Osteocyte (in vitro differentiated cells): Measurements from ENCODE around the gene SOX1. TPM values are rescaled to one million over a fixed set of nuclear protein-coding genes. Genes with fewer than 3 reads are reported as not detected.
A peak's percentile ranks its signal among the peaks of the same experiment; 100 is the strongest.

ENCODE experiments used
- DNase-seq: peaks from one replicate; pipeline ENCODE4 v3.0.0; 2021; ENCODE audit warnings: mixed read lengths; ENCODE audit not compliant: unreplicated experiment; ENCODE audit errors: extremely low spot score
- H3K27ac Mint-ChIP-seq: one replicate; pipeline ENCODE4 v1.8.0; 2021; ENCODE audit warnings: mild to moderate bottlenecking, mixed read lengths; ENCODE audit not compliant: unreplicated experiment
- H3K27me3 Mint-ChIP-seq: one replicate; pipeline ENCODE4 v1.8.0; 2021; ENCODE audit warnings: mixed read lengths; ENCODE audit not compliant: unreplicated experiment
- H3K36me3 Mint-ChIP-seq: one replicate; pipeline ENCODE4 v1.8.0; 2021; ENCODE audit warnings: mixed read lengths; ENCODE audit not compliant: unreplicated experiment
- H3K4me1 Mint-ChIP-seq: one replicate; pipeline ENCODE4 v1.8.0; 2021; ENCODE audit warnings: mixed read lengths; ENCODE audit not compliant: unreplicated experiment
- H3K4me3 Mint-ChIP-seq: one replicate; pipeline ENCODE4 v1.8.0; 2021; ENCODE audit warnings: mild to moderate bottlenecking, moderate library complexity, mixed read lengths; ENCODE audit not compliant: unreplicated experiment
- H3K9me3 Mint-ChIP-seq: one replicate; pipeline ENCODE4 v1.8.0; 2021; ENCODE audit warnings: mixed read lengths; ENCODE audit not compliant: unreplicated experiment
- CTCF ChIP-seq: fragments of 200-600 bp; sonication (generic); IDR thresholded peaks from 2 replicates; pipeline ENCODE4 v1.5.0; 2021; ENCODE audit warnings: antibody characterized with exemption, mild to moderate bottlenecking, moderate library complexity
- long read RNA-seq: library from polyadenylated mRNA; unstranded; transcript quantifications from one replicate; pipeline ENCODE4 v2.0.0, GENCODE V29; 2021
- total RNA-seq: library from RNA; stranded (reverse); gene quantifications from 2 replicates; pipeline ENCODE4 v1.2.1, GENCODE V29; 2021

Gene SOX1
- total RNA-seq = not detected in 2 replicates
- long read RNA-seq = 0 reads

- H3K4me3 Mint-ChIP-seq = peak within 1 kb of the TSS; percentile 68
- no peaks in the 10 kb centered on the region for H3K9me3 Mint-ChIP-seq
- peaks cover 20% of the 10 kb centered on the region for H3K4me1 Mint-ChIP-seq
- no peak for TF ChIP-seq CTCF
- DNase-seq = no peak
- no peak within 1 kb of the TSS for H3K27ac Mint-ChIP-seq
- peaks cover 70% of the 10 kb centered on the region for H3K27me3 Mint-ChIP-seq
- peaks cover 4% of the 10 kb centered on the region for H3K36me3 Mint-ChIP-seq
These were observed at the start of gene SOX1 for GRCh38 chr13:112067116-112067741. Gene SOX1, plus strand, starts transcription at chr13:112067149. Its CDS starts 510 bp downstream, at chr13:112067659.

DNA sequence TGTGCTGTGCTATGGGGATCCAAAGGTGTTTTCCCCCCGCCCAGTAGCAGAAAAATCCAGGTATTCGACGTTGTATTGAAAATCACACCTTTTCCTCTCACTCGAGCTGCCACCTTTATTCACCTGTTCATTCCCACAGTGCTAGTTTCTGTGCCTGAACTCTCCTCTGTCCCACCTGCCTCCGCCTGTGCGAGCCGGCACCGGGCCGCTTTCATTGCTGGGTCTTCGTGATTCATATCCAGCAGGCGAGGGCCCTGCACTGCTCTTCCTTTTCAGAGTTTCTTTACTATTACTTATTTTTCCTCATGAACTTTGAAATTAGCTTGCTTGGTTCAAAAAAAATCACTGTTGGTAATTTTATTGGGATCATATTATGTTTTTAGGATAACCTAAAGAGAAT, 42.4 kb upstream of the SOX1 start:
- no peak for TF ChIP-seq CTCF
- H3K27ac Mint-ChIP-seq = no peak overlapping the region
- no peak for DNase-seq
- no peaks in the 10 kb centered on the region for H3K4me1 Mint-ChIP-seq
- no peaks in the 10 kb centered on the region for H3K27me3 Mint-ChIP-seq
- no peaks in the 10 kb centered on the region for H3K36me3 Mint-ChIP-seq
- no peak overlapping the region for H3K4me3 Mint-ChIP-seq
- peaks cover 26% of the 10 kb centered on the region for H3K9me3 Mint-ChIP-seq

DNA sequence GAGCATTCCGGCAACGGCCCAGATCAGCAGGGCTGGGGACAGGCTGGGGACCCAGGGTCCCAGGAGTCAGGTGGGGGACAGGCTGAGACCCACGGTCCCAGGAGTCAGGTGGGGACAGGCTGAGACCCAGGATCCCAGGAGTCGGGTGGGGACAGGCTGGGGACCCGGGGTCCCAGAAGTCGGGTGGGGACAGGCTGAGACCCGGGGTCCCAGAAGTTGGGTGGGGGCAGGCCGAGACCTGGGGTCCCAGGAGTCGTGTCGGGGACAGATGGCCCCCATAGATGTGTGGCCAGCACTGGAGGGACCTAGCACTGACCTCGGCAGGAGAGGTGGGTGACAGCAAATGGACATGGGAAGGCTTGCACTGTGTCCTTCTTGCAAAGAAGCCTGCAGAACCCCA, 39.7 kb upstream of the SOX1 start:
- H3K27me3 Mint-ChIP-seq = no peaks in the 10 kb centered on the region

GRCh38 chr13:112028481-112028880, 38.5 kb upstream of the SOX1 start:
- H3K27me3 Mint-ChIP-seq = no peaks in the 10 kb centered on the region
- TF ChIP-seq CTCF = no peak
- H3K36me3 Mint-ChIP-seq = no peaks in the 10 kb centered on the region
- no peaks in the 10 kb centered on the region for H3K4me1 Mint-ChIP-seq
- H3K4me3 Mint-ChIP-seq = no peak overlapping the region
- H3K9me3 Mint-ChIP-seq = peaks cover 25% of the 10 kb centered on the region
- DNase-seq = no peak
- H3K27ac Mint-ChIP-seq = no peak overlapping the region

More for the DNA sequence above, 39.7 kb upstream of the SOX1 start:
- TF ChIP-seq CTCF = no peak
- no peak for DNase-seq
- H3K4me1 Mint-ChIP-seq = no peaks in the 10 kb centered on the region
- H3K4me3 Mint-ChIP-seq = no peak overlapping the region
- peaks cover 23% of the 10 kb centered on the region for H3K9me3 Mint-ChIP-seq
- no peaks in the 10 kb centered on the region for H3K36me3 Mint-ChIP-seq
- H3K27ac Mint-ChIP-seq = no peak overlapping the region

DNA sequence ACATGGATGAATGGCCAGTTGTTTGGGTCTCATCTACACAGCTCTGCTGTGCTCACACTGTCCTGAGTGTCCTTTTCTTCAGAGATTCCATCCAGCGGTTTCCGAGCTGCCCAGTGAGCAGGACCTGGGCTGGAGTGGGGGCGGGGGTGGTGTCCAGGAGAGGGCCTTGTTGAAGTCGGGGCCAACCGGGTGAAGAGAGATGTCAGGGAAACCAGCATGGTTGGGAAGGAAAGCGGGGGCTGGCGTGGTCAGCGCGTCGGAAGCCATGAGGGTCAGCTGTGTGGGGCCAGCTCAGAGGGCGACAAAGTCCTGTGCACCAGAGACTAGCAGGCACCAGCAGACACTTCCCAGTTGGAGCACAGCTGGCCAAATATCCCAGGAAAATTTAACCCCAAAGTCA, 37.8 kb upstream of the SOX1 start:
- DNase-seq = no peak
- H3K27ac Mint-ChIP-seq = no peak overlapping the region
- no peaks in the 10 kb centered on the region for H3K27me3 Mint-ChIP-seq
- TF ChIP-seq CTCF = no peak
- H3K36me3 Mint-ChIP-seq = no peaks in the 10 kb centered on the region
- peaks cover 27% of the 10 kb centered on the region for H3K9me3 Mint-ChIP-seq
- H3K4me3 Mint-ChIP-seq = no peak overlapping the region
- no peaks in the 10 kb centered on the region for H3K4me1 Mint-ChIP-seq
